NCI-H510A (cell line): ENCODE data around the gene XRRA1.
"Not testable (repeated sequence)": the region's sequence is repeated elsewhere in the genome, so short reads cannot be mapped to it uniquely, and the experiment has no call there.

ENCODE experiments used
- DNase-seq: peaks from one replicate; lab custom pipeline; 2025; lab: John Stamatoyannopoulos, UW

Gene XRRA1, protein sequence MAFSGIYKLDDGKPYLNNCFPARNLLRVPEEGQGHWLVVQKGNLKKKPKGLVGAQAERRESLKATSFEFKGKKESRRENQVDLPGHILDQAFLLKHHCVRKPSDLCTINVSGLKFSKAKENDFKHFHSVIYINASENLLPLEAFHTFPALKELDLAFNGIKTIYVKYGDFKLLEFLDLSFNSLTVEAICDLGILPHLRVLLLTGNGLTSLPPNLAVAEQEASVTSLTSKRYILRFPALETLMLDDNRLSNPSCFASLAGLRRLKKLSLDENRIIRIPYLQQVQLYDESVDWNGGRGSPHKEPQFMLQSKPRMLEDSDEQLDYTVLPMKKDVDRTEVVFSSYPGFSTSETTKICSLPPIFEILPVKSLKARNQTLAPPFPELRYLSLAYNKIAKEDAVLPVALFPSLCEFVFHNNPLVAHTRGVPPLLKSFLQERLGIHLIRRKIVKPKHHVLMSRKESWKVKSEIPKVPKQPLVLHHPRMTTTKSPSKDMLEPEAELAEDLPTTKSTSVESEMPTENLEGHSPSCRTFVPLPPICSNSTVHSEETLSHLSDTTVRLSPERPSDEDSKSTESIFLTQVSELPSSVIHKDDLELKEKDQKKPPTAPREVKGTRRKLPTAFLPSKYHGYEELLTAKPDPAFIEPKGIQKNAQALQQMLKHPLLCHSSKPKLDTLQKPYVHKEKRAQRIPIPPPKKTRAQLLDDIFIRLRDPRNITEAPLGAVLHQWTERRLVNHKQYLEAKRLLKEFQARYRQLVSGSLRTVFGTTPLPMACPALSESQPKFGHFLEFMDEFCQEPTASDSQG

GRCh38 chr11:74948898-74949752, at the start of gene XRRA1, which contains the start of gene SPCS2:
Gene XRRA1, minus strand, starts transcription at chr11:74949091. Its CDS starts 8,213 bp downstream, at chr11:74940878.
Gene SPCS2, plus strand, starts transcription at chr11:74949266. Its CDS starts 20 bp downstream, at chr11:74949286.
- peak; percentile 92 for DNase-seq

- no peak for DNase-seq
These were observed 44.0 kb upstream of the XRRA1 start for GRCh38 chr11:74992852-74993251.

GRCh38 chr11:74990941-74991340, 42.0 kb upstream of the XRRA1 start:
- DNase-seq, result no peak

DNA sequence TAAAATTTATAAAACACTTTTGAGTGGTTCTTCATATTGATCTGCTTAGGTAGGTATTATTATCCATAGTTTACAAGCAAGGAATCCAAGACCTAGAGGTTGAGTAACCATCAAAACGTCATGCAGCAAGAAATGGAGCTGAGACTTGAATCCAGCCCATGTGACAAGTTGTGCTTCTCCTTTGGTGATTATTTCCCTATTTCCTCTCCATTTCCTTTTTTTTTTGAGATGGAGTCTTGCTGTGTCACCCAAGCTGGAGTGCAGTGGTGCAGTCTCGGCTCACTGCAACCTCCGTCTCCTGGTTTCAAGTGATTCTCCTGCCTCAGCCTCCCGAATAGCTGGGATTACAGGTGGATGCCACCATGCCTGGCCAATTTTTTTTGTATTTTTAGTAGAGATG, 41.3 kb upstream of the XRRA1 start:
- DNase-seq, result not testable (repeated sequence)

DNA sequence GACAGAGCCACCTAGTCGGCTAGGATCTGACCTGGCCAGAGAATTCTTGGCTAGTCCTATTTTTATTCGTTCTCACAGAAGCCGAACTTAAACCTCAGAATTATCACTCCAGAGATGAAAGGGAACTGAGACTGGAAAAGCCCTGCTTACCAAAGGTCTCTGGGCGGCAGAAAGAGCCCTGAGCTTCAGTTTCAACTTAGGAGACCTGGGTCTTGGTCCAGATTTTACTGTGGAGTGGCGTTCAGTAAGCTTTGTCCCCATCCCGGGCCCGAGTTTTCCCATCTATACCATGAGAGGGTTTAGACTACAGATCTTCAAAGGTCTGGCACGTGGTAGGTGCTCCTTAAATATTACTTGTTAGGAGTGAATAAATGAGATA, 40.4 kb upstream of the XRRA1 start:
- DNase-seq, result no peak

DNA sequence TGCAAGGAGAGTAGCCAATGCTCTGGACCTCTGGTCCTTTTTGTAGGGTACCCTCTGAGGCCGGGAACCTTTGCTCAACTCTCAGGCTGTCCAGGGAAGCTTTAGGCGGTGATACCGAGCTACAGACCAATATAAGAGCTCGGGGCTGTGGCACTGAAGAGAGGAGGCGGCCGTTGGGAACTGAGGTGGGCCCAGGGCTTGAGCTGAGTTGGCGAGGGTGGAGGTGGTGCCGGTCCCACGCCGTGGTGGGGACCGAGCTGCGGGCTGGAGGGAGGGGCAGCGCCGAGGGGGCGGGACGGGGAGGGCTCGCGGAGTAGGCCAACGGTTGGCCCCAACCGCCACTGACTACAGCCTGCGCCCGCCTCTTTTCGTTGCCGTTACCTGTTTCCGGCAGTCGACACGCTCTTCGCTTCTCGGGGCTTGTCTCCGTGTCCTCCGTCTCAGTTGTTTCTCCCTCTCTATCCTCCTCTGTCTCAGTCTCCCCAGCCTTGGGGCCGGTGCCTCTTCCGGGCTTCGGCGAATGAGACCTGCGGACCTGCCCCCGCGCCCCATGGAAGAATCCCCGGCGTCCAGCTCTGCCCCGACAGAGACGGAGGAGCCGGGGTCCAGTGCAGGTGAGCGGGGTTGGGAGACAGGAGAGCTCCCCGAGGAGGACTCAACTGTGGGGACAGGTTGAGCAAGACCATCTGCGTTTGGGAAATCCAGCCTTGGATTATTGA, 39.8 kb upstream of the XRRA1 start, which contains the start of gene NEU3:
NEU3 (plus strand) TSS at position 393 of the 719 bp plus-strand sequence; CDS start at position 521, 128 bp downstream.
- peak; percentile 75 for DNase-seq

DNA sequence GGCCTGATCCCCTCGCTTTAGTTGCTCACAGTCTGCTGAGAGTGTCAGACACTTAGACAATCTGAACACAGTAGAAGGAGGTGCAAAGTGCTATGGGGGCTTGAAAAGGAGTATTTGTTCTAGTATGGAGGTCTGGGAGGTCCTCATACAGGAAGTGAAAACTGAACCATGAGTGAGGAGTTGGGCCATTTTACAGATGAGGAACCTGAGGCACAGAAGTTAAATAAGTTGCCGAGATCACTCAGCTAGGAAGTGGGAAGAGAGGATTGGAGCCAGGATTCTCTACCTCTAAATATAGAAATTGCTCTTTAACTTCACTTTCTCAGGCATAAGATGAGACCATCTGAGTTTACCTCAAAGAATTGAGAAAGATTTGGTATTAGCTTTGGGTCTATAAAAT, 35.8 kb upstream of the XRRA1 start:
- DNase-seq, result no peak

DNA sequence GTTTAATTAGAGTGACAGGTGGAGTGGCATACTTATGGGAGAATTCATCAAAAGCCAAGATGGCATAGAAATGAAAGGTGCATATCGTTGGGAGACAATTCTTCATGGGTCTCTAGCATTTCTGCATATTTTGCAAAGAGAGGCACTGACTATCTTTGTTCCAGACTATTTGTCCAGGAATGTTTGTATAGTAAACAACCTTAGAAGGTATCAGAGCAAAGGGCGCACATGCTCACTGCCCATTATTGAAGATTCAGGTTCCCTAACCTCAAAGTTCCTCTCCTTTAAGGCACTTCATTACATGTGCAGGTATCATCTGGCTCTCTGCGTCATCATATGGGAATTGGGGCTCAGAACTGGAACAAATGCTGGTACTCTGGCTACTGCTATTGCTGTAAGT, 35.2 kb upstream of the XRRA1 start:
- no peak for DNase-seq

DNA sequence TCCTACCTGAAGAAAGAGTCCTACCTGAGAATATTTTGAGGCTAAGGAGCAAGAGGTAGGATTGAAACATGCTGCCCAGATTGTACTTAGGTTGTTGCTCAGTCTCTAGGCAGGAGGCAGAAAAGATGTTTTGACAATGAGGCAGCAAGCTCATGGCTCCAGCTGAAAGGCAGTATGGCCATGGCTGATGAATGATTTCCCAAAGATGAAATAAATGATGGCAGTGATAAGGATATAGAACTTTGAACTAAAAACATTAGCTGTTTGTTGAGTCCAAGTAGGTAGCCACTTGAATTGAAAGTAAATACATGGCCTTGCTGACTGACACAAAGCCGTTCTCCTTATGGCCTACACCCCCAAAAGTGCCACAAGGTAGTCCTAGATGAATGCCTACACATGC, 33.0 kb upstream of the XRRA1 start:
- no peak for DNase-seq

DNA sequence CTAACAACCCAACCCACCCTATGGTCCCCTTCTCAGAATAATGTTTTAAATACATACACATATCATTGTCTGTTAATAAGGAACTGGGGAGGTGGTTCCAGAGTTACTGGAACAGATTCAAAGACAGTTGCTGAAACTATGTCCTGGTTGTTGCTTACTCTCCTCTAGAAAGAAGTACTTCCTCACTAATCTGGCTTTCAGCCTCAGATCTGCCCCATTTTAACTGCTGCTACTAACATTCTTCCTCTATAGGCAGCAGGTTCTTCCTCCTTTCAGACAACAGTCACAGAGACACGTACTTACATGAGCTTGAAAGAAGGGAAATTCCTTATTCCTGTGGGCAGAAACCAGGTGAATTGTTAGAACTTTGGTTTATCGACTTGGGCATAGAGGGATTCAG, 31.7 kb upstream of the XRRA1 start:
- no peak for DNase-seq

DNA sequence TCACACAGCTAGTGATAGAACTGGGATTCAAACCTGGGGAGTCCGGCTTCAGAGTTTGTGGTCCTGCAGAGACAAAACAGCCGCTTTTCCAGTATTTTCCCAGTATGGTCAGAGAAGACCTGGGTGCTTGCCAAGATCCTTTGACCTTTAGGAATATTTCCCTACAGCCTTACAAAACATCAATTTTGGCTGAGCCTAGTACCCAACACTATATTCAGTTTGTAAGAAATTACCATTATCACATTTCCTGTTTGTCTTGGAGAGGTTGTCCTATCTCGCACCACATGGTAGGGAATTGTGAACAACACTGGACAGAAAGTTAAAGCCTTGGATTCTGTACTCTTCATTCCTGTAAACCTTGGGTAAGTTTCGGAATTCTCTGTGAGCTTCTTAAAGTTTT, 29.1 kb upstream of the XRRA1 start:
- no peak for DNase-seq

- no peak for DNase-seq
These were observed 22.5 kb upstream of the XRRA1 start for GRCh38 chr11:74971424-74971823.

DNA sequence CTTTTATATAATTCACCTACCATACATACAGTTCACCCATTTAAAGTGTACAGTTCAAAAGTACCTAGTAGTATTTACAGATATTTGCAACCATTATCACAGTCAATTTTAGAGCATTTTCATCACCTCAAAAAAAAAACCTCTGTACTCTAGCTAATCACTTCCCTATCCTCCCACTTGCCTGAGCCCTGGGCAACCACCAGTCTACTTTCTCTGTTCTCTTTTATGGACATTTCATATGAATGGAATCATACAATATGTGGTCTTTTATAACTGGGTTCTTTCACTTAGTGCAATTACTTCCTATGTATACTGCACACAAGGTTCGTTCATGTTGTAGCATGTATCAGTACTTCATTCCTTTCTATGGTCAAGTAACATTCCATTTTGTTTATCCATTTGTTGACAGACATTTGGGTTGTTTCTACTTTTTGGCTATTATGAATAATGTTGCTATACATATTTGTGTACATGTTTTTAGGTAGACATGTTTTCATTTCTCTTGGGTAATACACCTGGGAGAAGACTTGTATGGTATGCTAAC, 22.0 kb upstream of the XRRA1 start:
- DNase-seq, result no peak

GRCh38 chr11:74966651-74967050, 17.8 kb upstream of the XRRA1 start:
- no peak for DNase-seq

DNA sequence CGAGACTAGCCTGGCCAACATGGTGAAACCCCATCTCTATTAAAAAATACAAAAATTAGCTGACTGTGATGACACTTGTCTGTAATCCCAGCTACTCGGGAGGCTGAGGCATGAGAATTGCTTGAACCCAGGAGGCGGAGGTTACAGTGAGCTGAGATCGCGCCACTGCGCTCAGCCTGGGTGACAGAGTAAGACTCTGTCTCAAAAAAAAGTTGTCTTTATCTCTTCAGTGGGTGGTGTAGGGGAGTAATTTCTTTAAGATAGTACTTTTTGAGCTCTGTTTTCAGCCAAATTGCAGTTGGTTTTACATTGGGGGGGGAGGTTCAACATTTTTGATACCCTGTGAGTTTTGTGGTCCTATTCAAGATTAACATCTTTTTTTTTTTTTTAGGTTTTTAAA, 11.2 kb upstream of the XRRA1 start:
- DNase-seq, result not testable (repeated sequence)

DNA sequence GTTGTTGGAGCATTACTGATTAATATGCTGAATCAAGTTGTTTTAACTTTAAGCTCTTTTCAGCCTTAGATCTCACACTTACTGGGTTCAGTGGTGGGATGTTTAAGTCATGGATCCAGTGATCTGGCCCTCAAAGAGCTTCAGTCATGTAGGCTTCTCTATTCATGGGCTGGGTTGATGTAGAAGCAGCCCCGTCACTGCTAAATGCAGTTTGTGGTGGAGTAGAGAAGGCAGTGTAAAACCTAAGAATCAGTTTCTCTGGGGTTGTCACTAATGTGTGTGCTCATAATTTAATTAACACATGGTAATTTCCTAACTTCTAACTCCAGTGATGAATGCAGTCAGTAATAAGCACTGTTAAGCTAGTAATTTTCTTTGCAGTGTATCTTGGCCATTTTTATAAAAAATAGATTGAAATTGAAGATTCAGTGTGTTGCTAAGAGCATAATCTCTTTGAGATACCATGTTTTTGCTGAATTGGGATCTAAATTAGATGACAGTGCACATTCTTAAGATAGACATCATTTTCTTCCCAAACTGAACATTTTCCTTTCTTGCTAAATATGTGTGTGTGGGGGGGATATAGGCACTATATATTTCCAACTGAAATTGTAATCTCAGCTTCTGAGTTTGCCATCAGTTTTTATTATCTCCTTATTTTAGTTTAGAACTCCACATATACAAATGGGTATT, 9.2 kb upstream of the XRRA1 start:
- DNase-seq, result no peak

DNA sequence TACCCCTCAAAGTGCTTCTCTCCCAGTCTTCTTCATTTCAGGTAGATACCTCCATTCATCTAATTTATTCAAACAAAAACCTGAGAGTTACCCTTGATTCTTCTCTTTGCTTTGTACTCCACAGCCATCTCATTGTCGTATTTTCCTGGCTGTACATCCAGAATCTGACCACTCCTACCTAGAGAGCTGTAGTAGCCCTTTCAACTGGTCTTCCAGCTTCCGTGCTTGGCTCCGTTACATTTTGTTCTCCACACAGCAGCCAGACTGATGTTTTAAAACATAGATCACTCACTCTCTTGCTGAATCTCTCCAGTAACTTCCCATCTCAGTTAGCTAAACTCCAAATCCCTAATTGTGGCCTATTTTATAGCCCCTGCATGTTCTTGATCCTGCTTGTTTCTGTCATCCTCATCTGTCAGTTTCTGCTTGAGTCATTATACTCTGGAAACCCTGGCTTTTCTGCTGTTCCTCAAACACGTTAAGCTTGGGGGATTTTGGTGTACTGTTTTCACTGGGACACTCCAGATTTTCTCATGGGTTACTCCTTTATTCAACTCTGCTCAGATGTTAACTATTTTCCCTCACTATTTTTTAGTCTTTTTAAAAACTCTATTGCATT, 7.6 kb upstream of the XRRA1 start:
- DNase-seq, result no peak

GRCh38 chr11:74954199-74954598, 5.3 kb upstream of the XRRA1 start:
- DNase-seq, result no peak

GRCh38 chr11:74953451-74953850, 4.6 kb upstream of the XRRA1 start:
- no peak for DNase-seq

DNA sequence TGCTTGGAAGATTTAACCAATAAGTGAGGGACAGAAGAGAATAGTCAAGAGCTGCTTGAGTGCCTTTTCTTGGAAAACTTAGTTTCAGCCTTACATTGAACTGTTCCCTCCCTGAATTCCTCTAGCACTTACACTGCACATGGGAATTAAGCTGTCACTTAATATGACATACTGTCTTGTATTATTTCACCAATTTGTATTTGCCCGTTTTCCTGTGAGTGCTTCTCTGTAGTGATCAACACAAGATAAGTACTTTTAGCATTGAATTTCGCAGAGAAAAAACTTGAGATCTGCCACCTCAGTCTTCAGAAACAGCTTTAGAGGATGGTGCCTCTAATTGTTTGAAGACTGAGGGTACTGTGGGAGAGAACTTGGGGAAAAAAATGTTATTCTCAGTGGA, 3.9 kb upstream of the XRRA1 start:
- DNase-seq, result no peak
